ENCODE results near the gene SAMHD1.
A peak's percentile ranks its signal among the peaks of the same experiment; 100 is the strongest.
"Not testable (repeated sequence)": the region's sequence is repeated elsewhere in the genome, so short reads cannot be mapped to it uniquely, and the experiment has no call there.

The SAMHD1 gene

DNA sequence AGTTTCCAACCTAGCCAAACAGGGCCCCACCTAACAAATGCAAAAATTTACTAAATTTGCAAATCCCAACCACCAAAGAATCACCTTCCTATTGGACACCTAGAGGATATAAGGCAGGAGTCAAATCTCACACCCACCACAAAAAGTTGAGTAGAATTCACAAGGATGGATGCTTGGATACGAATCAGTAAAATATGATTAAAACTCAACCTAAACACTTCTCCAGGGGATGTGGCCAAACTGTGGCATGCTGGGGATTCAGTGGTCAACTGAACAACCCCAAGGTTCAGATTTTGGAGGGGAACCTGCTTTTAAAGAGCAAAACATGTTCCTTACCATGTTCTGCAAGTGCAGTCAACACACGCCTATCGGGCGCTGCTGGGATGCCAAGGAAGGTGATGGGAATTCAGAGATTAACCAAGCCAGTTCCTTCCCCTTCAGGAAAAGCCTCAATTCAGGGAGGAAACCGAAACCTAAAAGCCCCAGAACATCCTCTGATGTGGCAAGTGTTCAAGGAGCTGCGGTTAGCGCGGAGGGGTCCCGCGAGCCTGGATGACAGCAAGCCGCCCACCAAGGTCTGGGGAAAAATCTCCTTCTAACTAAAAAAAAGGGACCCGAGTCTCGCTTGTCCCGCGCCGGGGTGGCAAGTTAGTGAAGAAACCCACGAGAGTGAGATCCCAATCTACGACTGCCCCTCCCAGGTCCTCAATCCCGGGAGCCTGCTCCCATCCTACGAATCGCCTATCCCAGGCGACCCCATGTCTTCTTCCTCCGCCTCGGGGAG, 902 bp downstream of the SAMHD1 start:
- no peak for DNase-seq (ENCODE audit: extremely low read depth, insufficient read length)
- Histone ChIP-seq H3K4me3 (replicated peaks; ENCODE audit: low read depth, low read length) (peak overlapping the region; percentile 93), H3K36me3 (ENCODE audit: control insufficient read depth, insufficient read depth, low read length) (no peaks in the 10 kb centered on the region), H3K27me3 (replicated peaks; ENCODE audit: control insufficient read depth, insufficient read depth, low read length) (no peaks in the 10 kb centered on the region)
- TF ChIP-seq, protein P1, sequence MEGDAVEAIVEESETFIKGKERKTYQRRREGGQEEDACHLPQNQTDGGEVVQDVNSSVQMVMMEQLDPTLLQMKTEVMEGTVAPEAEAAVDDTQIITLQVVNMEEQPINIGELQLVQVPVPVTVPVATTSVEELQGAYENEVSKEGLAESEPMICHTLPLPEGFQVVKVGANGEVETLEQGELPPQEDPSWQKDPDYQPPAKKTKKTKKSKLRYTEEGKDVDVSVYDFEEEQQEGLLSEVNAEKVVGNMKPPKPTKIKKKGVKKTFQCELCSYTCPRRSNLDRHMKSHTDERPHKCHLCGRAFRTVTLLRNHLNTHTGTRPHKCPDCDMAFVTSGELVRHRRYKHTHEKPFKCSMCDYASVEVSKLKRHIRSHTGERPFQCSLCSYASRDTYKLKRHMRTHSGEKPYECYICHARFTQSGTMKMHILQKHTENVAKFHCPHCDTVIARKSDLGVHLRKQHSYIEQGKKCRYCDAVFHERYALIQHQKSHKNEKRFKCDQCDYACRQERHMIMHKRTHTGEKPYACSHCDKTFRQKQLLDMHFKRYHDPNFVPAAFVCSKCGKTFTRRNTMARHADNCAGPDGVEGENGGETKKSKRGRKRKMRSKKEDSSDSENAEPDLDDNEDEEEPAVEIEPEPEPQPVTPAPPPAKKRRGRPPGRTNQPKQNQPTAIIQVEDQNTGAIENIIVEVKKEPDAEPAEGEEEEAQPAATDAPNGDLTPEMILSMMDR (IDR thresholded peaks at IDR 0.05; ENCODE audit: insufficient read depth, low read length, poor library complexity, severe bottlenecking) = no peak

DNA sequence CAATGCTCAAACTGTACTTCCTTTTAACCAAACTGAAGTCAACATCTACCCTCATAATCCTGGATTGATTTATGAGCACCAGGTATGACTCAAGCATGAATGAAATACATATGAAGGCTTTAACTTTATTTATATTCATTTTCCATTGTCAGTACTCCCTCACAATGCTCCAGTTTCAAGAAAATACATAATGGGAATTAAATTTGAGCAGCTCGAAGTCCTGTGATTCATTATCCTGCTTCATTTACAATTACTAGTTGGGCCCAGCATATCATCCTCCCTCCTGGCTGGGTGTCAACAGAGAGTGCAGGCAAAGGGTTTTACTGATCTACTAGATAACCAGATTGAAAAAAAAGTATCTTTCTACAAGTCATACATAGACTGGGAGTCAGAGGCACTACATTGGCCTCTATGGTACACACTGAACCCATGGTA, 10.1 kb downstream of the SAMHD1 start:
- H3K36me3 ChIP-seq (ENCODE audit: control insufficient read depth, insufficient read depth, low read length) = peaks cover 2% of the 10 kb centered on the region; the same call in 1 of the 2 replicates

DNA sequence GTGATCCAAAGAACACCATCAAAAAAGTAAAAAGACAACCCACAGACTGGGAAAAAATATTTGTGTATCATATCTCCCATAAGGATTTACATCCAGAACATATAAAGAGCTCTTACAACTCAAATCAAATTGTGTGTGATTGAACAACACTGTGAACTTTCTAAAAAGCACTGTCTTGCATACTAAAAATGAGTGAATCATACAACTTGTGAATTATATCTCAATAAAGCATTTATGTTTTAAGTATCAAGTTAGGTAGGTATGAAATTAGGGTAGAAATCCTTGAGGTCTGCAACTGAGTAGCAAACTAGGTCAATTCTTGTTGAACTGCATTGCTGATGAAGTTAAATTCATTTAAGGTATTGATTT, 14.1 kb downstream of the SAMHD1 start:
- Histone ChIP-seq H3K36me3 (ENCODE audit: control insufficient read depth, insufficient read depth, low read length) (peaks cover 3% of the 10 kb centered on the region; the same call in 1 of the 2 replicates), H3K4me3 (replicated peaks; ENCODE audit: low read depth, low read length) (no peak overlapping the region), H3K27me3 (replicated peaks; ENCODE audit: control insufficient read depth, insufficient read depth, low read length) (no peaks in the 10 kb centered on the region)
- TF ChIP-seq, protein P1 (IDR thresholded peaks at IDR 0.05; ENCODE audit: insufficient read depth, low read length, poor library complexity, severe bottlenecking) = no peak
- no peak for DNase-seq (ENCODE audit: extremely low read depth, insufficient read length)

More for the DNA sequence above, 10.1 kb downstream of the SAMHD1 start:
- TF ChIP-seq, protein P1 (IDR thresholded peaks at IDR 0.05; ENCODE audit: insufficient read depth, low read length, poor library complexity, severe bottlenecking) = no peak
- DNase-seq (ENCODE audit: extremely low read depth, insufficient read length) = no peak
- Histone ChIP-seq H3K4me3 (replicated peaks; ENCODE audit: low read depth, low read length) (no peak overlapping the region), H3K27me3 (replicated peaks; ENCODE audit: control insufficient read depth, insufficient read depth, low read length) (no peaks in the 10 kb centered on the region)

DNA sequence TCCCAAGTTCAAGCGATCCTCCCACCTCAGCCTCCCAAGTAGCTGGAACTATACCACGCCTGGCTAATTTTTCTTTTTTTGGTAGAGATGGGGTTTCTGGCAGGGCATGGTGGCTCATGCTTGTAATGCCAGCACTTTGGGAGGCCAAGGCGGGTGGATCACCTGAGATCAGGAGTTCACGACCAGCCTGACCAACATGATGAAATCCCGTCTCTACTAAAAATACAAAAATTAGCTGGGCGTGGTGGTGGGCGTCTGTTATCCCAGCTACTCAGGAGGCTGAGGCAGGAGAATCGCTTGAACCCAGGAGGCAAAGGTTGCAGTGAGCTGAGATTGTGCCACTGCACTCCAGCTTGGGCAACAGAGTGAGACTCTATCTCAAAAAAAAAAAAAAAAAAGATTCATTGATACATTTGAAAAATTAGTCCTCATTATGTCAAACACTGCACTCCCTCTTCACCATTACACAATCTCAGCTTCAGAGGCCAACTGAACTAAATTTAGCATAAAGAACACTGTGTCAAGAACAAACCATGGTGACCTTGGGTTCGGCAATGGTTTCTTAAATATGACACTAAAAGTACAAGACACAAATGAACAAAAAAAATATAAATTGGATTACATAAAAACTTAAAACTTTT, 14.6 kb downstream of the SAMHD1 start:
- not testable (repeated sequence) for DNase-seq (ENCODE audit: extremely low read depth, insufficient read length)

DNA sequence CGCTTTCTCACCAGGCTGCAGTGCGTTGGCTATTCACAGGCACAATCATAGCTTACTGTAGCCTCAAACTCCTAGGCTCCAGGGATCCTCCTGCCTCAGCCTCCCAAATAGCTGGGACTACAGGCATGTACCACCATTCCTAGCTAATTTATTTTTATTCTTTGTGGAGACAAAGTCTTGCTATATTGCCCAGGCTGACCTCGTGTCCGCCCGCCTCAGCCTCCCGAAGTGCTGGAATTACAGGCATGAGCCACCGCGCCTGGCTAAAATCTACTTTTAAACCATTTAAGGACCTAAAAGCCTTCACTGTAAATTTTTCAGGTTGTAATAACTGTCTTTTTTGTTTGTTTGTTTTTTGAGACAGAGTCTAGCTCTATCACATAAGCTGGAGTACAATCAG, 15.2 kb downstream of the SAMHD1 start:
- TF ChIP-seq, protein P1 (IDR thresholded peaks at IDR 0.05; ENCODE audit: insufficient read depth, low read length, poor library complexity, severe bottlenecking) = no peak
- no peak overlapping the region for H3K4me3 ChIP-seq (replicated peaks; ENCODE audit: low read depth, low read length)
- DNase-seq (ENCODE audit: extremely low read depth, insufficient read length) = no peak
- no peaks in the 10 kb centered on the region for H3K27me3 ChIP-seq (replicated peaks; ENCODE audit: control insufficient read depth, insufficient read depth, low read length)
- peaks cover 3% of the 10 kb centered on the region; the same call in 1 of the 2 replicates for H3K36me3 ChIP-seq (ENCODE audit: control insufficient read depth, insufficient read depth, low read length)

More for the DNA sequence above, 14.6 kb downstream of the SAMHD1 start:
- H3K36me3 ChIP-seq (ENCODE audit: control insufficient read depth, insufficient read depth, low read length); H3K27me3 ChIP-seq (replicated peaks; ENCODE audit: control insufficient read depth, insufficient read depth, low read length); H3K4me3 ChIP-seq (replicated peaks; ENCODE audit: low read depth, low read length): not testable (repeated sequence)

DNA sequence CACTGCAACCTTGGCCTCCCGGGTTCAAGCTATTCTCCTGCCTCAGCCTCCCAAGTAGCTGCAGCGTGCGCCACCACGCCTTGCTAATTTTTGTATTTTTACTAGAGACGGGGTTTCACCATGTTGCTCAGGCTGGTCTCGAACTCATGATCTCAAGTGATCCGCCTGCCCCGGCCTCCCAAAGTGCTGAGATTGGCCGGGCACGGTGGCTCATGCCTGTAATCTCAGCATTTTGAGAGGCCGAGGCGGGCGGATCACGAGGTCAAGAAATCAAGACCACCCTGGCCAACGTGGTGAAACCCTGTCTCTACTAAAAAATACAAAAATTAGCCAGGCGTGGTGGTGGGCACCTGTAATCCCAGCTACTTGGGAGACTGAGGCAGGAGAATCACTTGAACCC, 17.9 kb downstream of the SAMHD1 start:
- not testable (repeated sequence) for H3K4me3 ChIP-seq (replicated peaks; ENCODE audit: low read depth, low read length); DNase-seq (ENCODE audit: extremely low read depth, insufficient read length); H3K36me3 ChIP-seq (ENCODE audit: control insufficient read depth, insufficient read depth, low read length); H3K27me3 ChIP-seq (replicated peaks; ENCODE audit: control insufficient read depth, insufficient read depth, low read length)

All from GM06990 (cell line).